ENCODE results near the gene PPIP5K1. TPM values are rescaled to one million over a fixed set of nuclear protein-coding genes. Genes with fewer than 3 reads are reported as not detected.

The PPIP5K1 gene
- total and polyA plus RNA-seq, 5 donors = 6.8 to 26.7 (median 20.9) TPM

GRCh38 chr15:43508991-43509659, 80.9 kb downstream of the PPIP5K1 start:
- intact Hi-C loops (cut with DNase I) = no loop called here
- H3K4me1 ChIP-seq (ENCODE audit: control insufficient read depth, insufficient read depth, low read length) = no peaks in the 10 kb centered on the region
- H3K27me3 ChIP-seq (ENCODE audit: control insufficient read depth, insufficient read depth) = no peaks in the 10 kb centered on the region
- no peak overlapping the region for H3K4me3 ChIP-seq (ENCODE audit: low read length)
- WGBS = 52% methylated on average over 9 of the region's 9 CpGs
- H3K9me3 ChIP-seq (ENCODE audit: control insufficient read depth, low read length) = no peaks in the 10 kb centered on the region
- ATAC-seq (no peak), DNase-seq (no peak)
- H3K27ac ChIP-seq (ENCODE audit: low read length) = peak overlapping the region; percentile 95

- Histone ChIP-seq H3K27ac (ENCODE audit: low read length) (no peak overlapping the region), H3K9me3 (ENCODE audit: control insufficient read depth, low read length) (no peaks in the 10 kb centered on the region), H3K4me3 (ENCODE audit: low read length) (no peak overlapping the region), H3K27me3 (ENCODE audit: control insufficient read depth, insufficient read depth) (no peaks in the 10 kb centered on the region), H3K4me1 (ENCODE audit: control insufficient read depth, insufficient read depth, low read length) (no peaks in the 10 kb centered on the region)
- WGBS = 73% methylated on average over 1 of the region's 1 CpG
- ATAC-seq (no peak), DNase-seq (no peak)
- intact Hi-C loops (cut with DNase I) = no loop called here
These were observed 81.6 kb downstream of the PPIP5K1 start for GRCh38 chr15:43508421-43508820.

GRCh38 chr15:43505738-43506137, 84.3 kb downstream of the PPIP5K1 start:
- intact Hi-C loops (cut with DNase I) = no loop called here
- H3K9me3 ChIP-seq (ENCODE audit: control insufficient read depth, low read length) = no peaks in the 10 kb centered on the region
- H3K27ac ChIP-seq (ENCODE audit: low read length) = no peak overlapping the region
- no peaks in the 10 kb centered on the region for H3K27me3 ChIP-seq (ENCODE audit: control insufficient read depth, insufficient read depth)
- no peak overlapping the region for H3K4me3 ChIP-seq (ENCODE audit: low read length)
- no peaks in the 10 kb centered on the region for H3K4me1 ChIP-seq (ENCODE audit: control insufficient read depth, insufficient read depth, low read length)
- ATAC-seq (no peak), DNase-seq (no peak)
- 72% methylated on average over 1 of the region's 1 CpG for WGBS

GRCh38 chr15:43499635-43500034, 90.4 kb downstream of the PPIP5K1 start:
- intact Hi-C loops (cut with DNase I) = no loop called here
- DNase-seq = no peak
- ATAC-seq = no peak
- Histone ChIP-seq H3K9me3 (ENCODE audit: control insufficient read depth, low read length) (no peaks in the 10 kb centered on the region), H3K4me3 (ENCODE audit: low read length) (no peak overlapping the region), H3K4me1 (ENCODE audit: control insufficient read depth, insufficient read depth, low read length) (no peaks in the 10 kb centered on the region), H3K27me3 (ENCODE audit: control insufficient read depth, insufficient read depth) (no peaks in the 10 kb centered on the region), H3K27ac (ENCODE audit: low read length) (no peak overlapping the region)
- WGBS = 74% methylated on average over 1 of the region's 1 CpG

GRCh38 chr15:43498990-43499389, 91.0 kb downstream of the PPIP5K1 start:
- no peak for ATAC-seq

GRCh38 chr15:43493703-43494472, 96.1 kb downstream of the PPIP5K1 start:
- H3K4me3 ChIP-seq (ENCODE audit: low read length) = peak overlapping the region; percentile 82
- intact Hi-C loops (cut with DNase I) = no loop called here
- no peaks in the 10 kb centered on the region for H3K4me1 ChIP-seq (ENCODE audit: control insufficient read depth, insufficient read depth, low read length)
- DNase-seq (no peak), ATAC-seq (no peak)
- peak overlapping the region; percentile 61 for H3K27ac ChIP-seq (ENCODE audit: low read length)
- 60% methylated on average over 7 of the region's 7 CpGs for WGBS
- no peaks in the 10 kb centered on the region for H3K27me3 ChIP-seq (ENCODE audit: control insufficient read depth, insufficient read depth)
- no peaks in the 10 kb centered on the region for H3K9me3 ChIP-seq (ENCODE audit: control insufficient read depth, low read length)

More at GRCh38 chr15:43498990-43499389, 91.0 kb downstream of the PPIP5K1 start:
- intact Hi-C loops (cut with DNase I) = no loop called here
- H3K9me3 ChIP-seq (ENCODE audit: control insufficient read depth, low read length) = no peaks in the 10 kb centered on the region
- H3K4me1 ChIP-seq (ENCODE audit: control insufficient read depth, insufficient read depth, low read length) = no peaks in the 10 kb centered on the region
- no peaks in the 10 kb centered on the region for H3K27me3 ChIP-seq (ENCODE audit: control insufficient read depth, insufficient read depth)
- H3K27ac ChIP-seq (ENCODE audit: low read length) = no peak overlapping the region
- H3K4me3 ChIP-seq (ENCODE audit: low read length) = no peak overlapping the region
- WGBS = 70% methylated on average over 3 of the region's 3 CpGs
- DNase-seq = no peak

- H3K27me3 ChIP-seq (ENCODE audit: control insufficient read depth, insufficient read depth) = no peaks in the 10 kb centered on the region
- peak within 1 kb of the TSS; percentile 63 for H3K27ac ChIP-seq (ENCODE audit: low read length)
- DNase-seq (peak; percentile 98 to 100 (median 99)), ATAC-seq (peak; percentile 99 to 100)
- H3K4me3 ChIP-seq (ENCODE audit: low read length) = peak within 1 kb of the TSS; percentile 82
- no peaks in the 10 kb centered on the region for H3K9me3 ChIP-seq (ENCODE audit: control insufficient read depth, low read length)
- H3K4me1 ChIP-seq (ENCODE audit: control insufficient read depth, insufficient read depth, low read length) = no peaks in the 10 kb centered on the region
- intact Hi-C loops (cut with DNase I) = no loop called here
- under 1% methylated on average over 54 of the region's 54 CpGs for WGBS
These were observed 97.1 kb downstream of the PPIP5K1 start, which contains the start of gene TP53BP1 for GRCh38 chr15:43492673-43493601. Gene TP53BP1, minus strand, starts transcription at chr15:43493156. Its CDS starts 113 bp downstream, at chr15:43493043.

- intact Hi-C loops (cut with DNase I) = no loop called here
- no peaks in the 10 kb centered on the region for H3K9me3 ChIP-seq (ENCODE audit: control insufficient read depth, low read length)
- 5% methylated on average over 7 of the region's 7 CpGs for WGBS
- H3K4me3 ChIP-seq (ENCODE audit: low read length) = peak overlapping the region; percentile 82
- H3K27me3 ChIP-seq (ENCODE audit: control insufficient read depth, insufficient read depth) = no peaks in the 10 kb centered on the region
- H3K4me1 ChIP-seq (ENCODE audit: control insufficient read depth, insufficient read depth, low read length) = no peaks in the 10 kb centered on the region
- ATAC-seq (no peak), DNase-seq (no peak)
- H3K27ac ChIP-seq (ENCODE audit: low read length) = no peak overlapping the region
These were observed 97.7 kb downstream of the PPIP5K1 start for GRCh38 chr15:43492266-43492665.

- Histone ChIP-seq H3K4me3 (ENCODE audit: low read length) (no peak overlapping the region), H3K27me3 (ENCODE audit: control insufficient read depth, insufficient read depth) (no peaks in the 10 kb centered on the region), H3K9me3 (ENCODE audit: control insufficient read depth, low read length) (no peaks in the 10 kb centered on the region), H3K27ac (ENCODE audit: low read length) (no peak overlapping the region), H3K4me1 (ENCODE audit: control insufficient read depth, insufficient read depth, low read length) (no peaks in the 10 kb centered on the region)
- intact Hi-C loops (cut with DNase I) = no loop called here
- 0% methylated on average over 1 of the region's 1 CpG for WGBS
- no peak for DNase-seq
- no peak for ATAC-seq
These were observed 100.8 kb downstream of the PPIP5K1 start for GRCh38 chr15:43489191-43489590.

- Histone ChIP-seq H3K27me3 (ENCODE audit: control insufficient read depth, insufficient read depth) (no peaks in the 10 kb centered on the region), H3K27ac (ENCODE audit: low read length) (no peak overlapping the region), H3K4me1 (ENCODE audit: control insufficient read depth, insufficient read depth, low read length) (no peaks in the 10 kb centered on the region), H3K9me3 (ENCODE audit: control insufficient read depth, low read length) (no peaks in the 10 kb centered on the region), H3K4me3 (ENCODE audit: low read length) (no peak overlapping the region)
- intact Hi-C loops (cut with DNase I) = no loop called here
- 83% methylated on average over 3 of the region's 3 CpGs for WGBS
- ATAC-seq (no peak), DNase-seq (no peak)
These were observed 101.2 kb downstream of the PPIP5K1 start for GRCh38 chr15:43488790-43489189.
